ENCODE results near the gene PASK.

GRCh38 chr2:241061275-241061674 lies 88.0 kb downstream of the PASK start:
- TF ChIP-seq CTCF (IDR thresholded peaks at IDR 0.05; ENCODE audit: poor library complexity, severe bottlenecking) (no peak), EZH2 (IDR thresholded peaks at IDR 0.05; ENCODE audit: borderline replicate concordance, insufficient read depth, low read length, poor library complexity, severe bottlenecking) (no peak)
